Thyroid gland (tissue), 4 donors: ENCODE measurements around the gene PGAP3.

Experiments
- CTCF ChIP-seq, 6 experiments: fragments of 200-600 bp in 3 of 6; fragments of 450-650 bp in 3 of 6; sonication (generic) in 3 of 6; IDR thresholded peaks; one replicate each; pipeline ENCODE4 v1.5.1; 2016 to 2019; ENCODE audit warnings: antibody characterized with exemption in 6 of 6, mild to moderate bottlenecking in 2 of 6, inconsistent platforms in 1 of 6, moderate library complexity in 1 of 6
- POLR2A ChIP-seq, 2 donors: fragments of 450-650 bp; IDR thresholded peaks; one replicate each; pipeline ENCODE4 v1.6.1; 2017; ENCODE audit warnings: antibody characterized with exemption in 2 of 2, mild to moderate bottlenecking in 2 of 2, moderate library complexity in 1 of 2

- no peak for TF ChIP-seq POLR2A (IDR thresholded peaks at IDR 0.05)
- TF ChIP-seq CTCF (IDR thresholded peaks at IDR 0.05), result no peak
Observed at GRCh38 chr17:39642291-39643074, 45.4 kb downstream of the PGAP3 start.
